GM21423 (cell line): ENCODE measurements around the gene PLPP1.

ENCODE experiments used
- ATAC-seq: cut with Tn5 transposase; IDR thresholded peaks from one replicate; pipeline ENCODE4 v1.9.1; 2021; ENCODE audit warnings: mild to moderate bottlenecking, moderate library complexity; ENCODE audit not compliant: unreplicated experiment

The PLPP1 gene

GRCh38 chr5:55451976-55452375 is 82.8 kb downstream of the PLPP1 start:
- ATAC-seq = no peak

- no peak for ATAC-seq
Observed at GRCh38 chr5:55450050-55450765, 84.6 kb downstream of the PLPP1 start.

- no peak for ATAC-seq
Observed at GRCh38 chr5:55446640-55447351, 88.0 kb downstream of the PLPP1 start.

GRCh38 chr5:55445791-55446190 is 89.0 kb downstream of the PLPP1 start:
- ATAC-seq = no peak

GRCh38 chr5:55441954-55442353 is 92.8 kb downstream of the PLPP1 start:
- ATAC-seq = no peak

- ATAC-seq = no peak
Observed at GRCh38 chr5:55441107-55441771, 93.5 kb downstream of the PLPP1 start.

- no peak for ATAC-seq
Observed at GRCh38 chr5:55440188-55440646, 94.5 kb downstream of the PLPP1 start.

GRCh38 chr5:55438998-55439397 is 95.8 kb downstream of the PLPP1 start:
- no peak for ATAC-seq

- no peak for ATAC-seq
Observed at GRCh38 chr5:55437859-55438206, 96.9 kb downstream of the PLPP1 start.

- no peak for ATAC-seq
Observed at GRCh38 chr5:55437452-55437851, 97.3 kb downstream of the PLPP1 start.

GRCh38 chr5:55432549-55432948 is 102.2 kb downstream of the PLPP1 start:
- ATAC-seq = no peak

- no peak for ATAC-seq
Observed at GRCh38 chr5:55429613-55430253, 105.0 kb downstream of the PLPP1 start.

- no peak for ATAC-seq
Observed at GRCh38 chr5:55429221-55429612, 105.5 kb downstream of the PLPP1 start.

- no peak for ATAC-seq
Observed at GRCh38 chr5:55427157-55427556, 107.6 kb downstream of the PLPP1 start.

GRCh38 chr5:55426455-55426854 is 108.3 kb downstream of the PLPP1 start:
- no peak for ATAC-seq

GRCh38 chr5:55421074-55421529 is 113.7 kb downstream of the PLPP1 start:
- peak; percentile 95 for ATAC-seq

GRCh38 chr5:55418994-55419968 is 115.5 kb downstream of the PLPP1 start:
- ATAC-seq = no peak

GRCh38 chr5:55416306-55416705 is 118.5 kb downstream of the PLPP1 start:
- no peak for ATAC-seq

- no peak for ATAC-seq
Observed at GRCh38 chr5:55415071-55415470, 119.7 kb downstream of the PLPP1 start.

- ATAC-seq = no peak
Observed at GRCh38 chr5:55413644-55414043, 121.1 kb downstream of the PLPP1 start.
